GM06990 (cell line): ENCODE data around the gene PPP1R15B.

ENCODE experiments used
- DNase-seq: peaks from one replicate; pipeline ENCODE4 v3.0.0-alpha.2; 2011; ENCODE audit not compliant: insufficient read length; ENCODE audit errors: extremely low read depth
- H3K27me3 ChIP-seq: replicated peaks from 2 replicates; pipeline ENCODE4 v1.6.0; 2011; ENCODE audit warnings: low read length; ENCODE audit not compliant: control insufficient read depth, insufficient read depth
- H3K36me3 ChIP-seq: 2 replicates; pipeline ENCODE4 v1.5.1; 2011; ENCODE audit warnings: low read length; ENCODE audit not compliant: control insufficient read depth, insufficient read depth
- H3K4me3 ChIP-seq: replicated peaks from 2 replicates; pipeline ENCODE4 v1.5.1; 2011; ENCODE audit warnings: low read depth, mild to moderate bottlenecking, control low read depth, low read length
- TF ChIP-seq, protein P1 (sequence below): IDR thresholded peaks from 2 replicates; pipeline ENCODE4 v1.5.1; 2011; ENCODE audit warnings: low read length, control low read depth, mild to moderate bottlenecking, inconsistent platforms; ENCODE audit not compliant: insufficient read depth, poor library complexity, severe bottlenecking

The PPP1R15B gene

DNA sequence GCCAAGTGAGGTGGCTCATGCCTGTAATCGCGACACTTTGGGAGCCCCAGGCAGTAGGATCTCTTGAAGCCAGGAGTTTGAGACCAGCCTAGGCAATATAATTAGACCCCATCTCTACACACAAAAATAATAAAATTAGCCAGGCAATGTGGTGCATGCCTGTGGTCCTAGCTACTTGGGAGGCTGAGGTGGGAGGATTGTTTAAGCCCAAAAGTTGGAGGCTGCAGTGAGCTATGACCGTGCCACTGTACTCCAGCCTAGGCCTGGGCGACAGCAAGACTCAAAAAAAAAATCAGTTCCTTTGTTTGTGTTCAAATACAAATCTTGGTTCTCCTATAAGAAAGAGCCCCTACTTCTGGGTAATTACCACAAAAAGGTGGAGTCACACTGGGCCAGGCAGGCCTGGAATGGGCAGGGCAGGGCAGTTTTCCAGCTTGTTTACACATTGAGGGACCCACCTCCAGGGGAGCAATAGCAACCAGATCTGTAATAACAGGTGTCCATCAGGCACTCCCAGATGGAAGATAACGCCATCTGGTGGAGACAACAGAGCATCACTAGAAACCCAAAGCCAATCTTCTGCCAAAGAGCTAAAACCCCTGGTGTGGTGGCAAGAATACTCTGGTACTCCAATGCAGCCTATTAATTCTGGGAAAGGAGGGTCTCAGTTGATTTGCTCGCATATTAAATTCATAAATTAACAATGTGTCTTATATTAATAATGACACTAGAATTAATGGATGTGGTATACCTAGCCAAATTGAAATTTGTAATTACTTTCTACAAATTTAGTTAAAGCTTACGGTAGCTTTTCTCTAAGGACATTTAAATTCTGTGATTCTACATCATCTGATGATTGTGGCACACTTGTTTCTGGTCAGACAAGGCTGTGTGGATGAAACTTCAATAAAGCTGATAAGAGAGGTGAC, 13.2 kb downstream of the PPP1R15B start:
- H3K36me3 ChIP-seq: peaks cover 6% of the 10 kb centered on the region
- TF ChIP-seq, protein P1, sequence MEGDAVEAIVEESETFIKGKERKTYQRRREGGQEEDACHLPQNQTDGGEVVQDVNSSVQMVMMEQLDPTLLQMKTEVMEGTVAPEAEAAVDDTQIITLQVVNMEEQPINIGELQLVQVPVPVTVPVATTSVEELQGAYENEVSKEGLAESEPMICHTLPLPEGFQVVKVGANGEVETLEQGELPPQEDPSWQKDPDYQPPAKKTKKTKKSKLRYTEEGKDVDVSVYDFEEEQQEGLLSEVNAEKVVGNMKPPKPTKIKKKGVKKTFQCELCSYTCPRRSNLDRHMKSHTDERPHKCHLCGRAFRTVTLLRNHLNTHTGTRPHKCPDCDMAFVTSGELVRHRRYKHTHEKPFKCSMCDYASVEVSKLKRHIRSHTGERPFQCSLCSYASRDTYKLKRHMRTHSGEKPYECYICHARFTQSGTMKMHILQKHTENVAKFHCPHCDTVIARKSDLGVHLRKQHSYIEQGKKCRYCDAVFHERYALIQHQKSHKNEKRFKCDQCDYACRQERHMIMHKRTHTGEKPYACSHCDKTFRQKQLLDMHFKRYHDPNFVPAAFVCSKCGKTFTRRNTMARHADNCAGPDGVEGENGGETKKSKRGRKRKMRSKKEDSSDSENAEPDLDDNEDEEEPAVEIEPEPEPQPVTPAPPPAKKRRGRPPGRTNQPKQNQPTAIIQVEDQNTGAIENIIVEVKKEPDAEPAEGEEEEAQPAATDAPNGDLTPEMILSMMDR: peak; percentile 79
- no peak overlapping the region for H3K4me3 ChIP-seq
- DNase-seq: peak; percentile 26
- no peaks in the 10 kb centered on the region for H3K27me3 ChIP-seq

- peaks cover 5% of the 10 kb centered on the region for H3K36me3 ChIP-seq
- DNase-seq: no peak
These were observed 15.5 kb downstream of the PPP1R15B start for GRCh38 chr1:204396015-204396583.

DNA sequence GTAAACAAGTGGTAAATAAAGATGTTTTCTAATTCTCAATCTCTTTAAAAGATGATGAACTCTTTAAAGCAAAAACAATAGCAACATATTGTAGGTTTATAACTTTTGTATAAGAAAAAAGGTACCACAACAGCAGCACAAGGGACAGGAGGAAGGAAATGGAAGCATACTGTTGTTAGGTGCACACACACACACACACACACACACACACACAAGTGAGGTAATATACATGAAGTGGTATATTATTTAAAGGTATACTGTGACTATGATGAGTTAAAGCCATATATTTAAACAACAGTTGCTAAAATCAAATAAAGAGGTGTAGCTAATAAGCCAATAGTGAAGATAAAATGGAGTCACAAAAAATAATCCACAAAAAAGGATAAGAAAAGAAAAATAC, 20.0 kb downstream of the PPP1R15B start:
- TF ChIP-seq, protein P1: no peak
- H3K27me3 ChIP-seq: no peaks in the 10 kb centered on the region
- no peak for DNase-seq
- no peaks in the 10 kb centered on the region; the same call in 1 of the 2 replicates for H3K36me3 ChIP-seq
- no peak overlapping the region for H3K4me3 ChIP-seq

More at GRCh38 chr1:204396015-204396583, 15.5 kb downstream of the PPP1R15B start:
- TF ChIP-seq, protein P1: no peak
- no peaks in the 10 kb centered on the region for H3K27me3 ChIP-seq
- H3K4me3 ChIP-seq: no peak overlapping the region

- no peaks in the 10 kb centered on the region for H3K36me3 ChIP-seq
- TF ChIP-seq, protein P1: no peak
- DNase-seq: no peak
These were observed 20.7 kb downstream of the PPP1R15B start for GRCh38 chr1:204390751-204391466.

GRCh38 chr1:204385727-204386126, 25.9 kb downstream of the PPP1R15B start:
- TF ChIP-seq, protein P1: no peak
- no peaks in the 10 kb centered on the region for H3K36me3 ChIP-seq
- H3K4me3 ChIP-seq: no peak overlapping the region
- DNase-seq: no peak
- H3K27me3 ChIP-seq: no peaks in the 10 kb centered on the region

More at GRCh38 chr1:204390751-204391466, 20.7 kb downstream of the PPP1R15B start:
- no peaks in the 10 kb centered on the region for H3K27me3 ChIP-seq
- no peak overlapping the region for H3K4me3 ChIP-seq
